Activated B cell treated with CpG ODN at 0.5 μM for 24 hours (primary cell): ENCODE data around the gene CHIC2. TPM values are rescaled to one million over a fixed set of nuclear protein-coding genes. Genes with fewer than 3 reads are reported as not detected.

Experiments used
- ATAC-seq: fragments of 200-7000 bp; cut with Tn5 transposase; one replicate; pipeline ENCODE4 v1.10.0; 2021; ENCODE audit warnings: low read depth, mild to moderate bottlenecking, moderate library complexity
- CTCF ChIA-PET: fragments of 350-600 bp; sonication (Branson Sonifier 250); formaldehyde crosslinking; loops from one replicate; lab custom pipeline; 2021; ENCODE audit warnings: antibody characterized with exemption; lab: Charles Lee
- POLR2A ChIA-PET: fragments of 350-600 bp; sonication (Branson Sonifier 250); formaldehyde crosslinking; loops from one replicate; lab custom pipeline; 2021; ENCODE audit warnings: antibody characterized with exemption; lab: Charles Lee
- DNase-seq: peaks from one replicate; pipeline ENCODE4 v3.0.0; 2022
- H3K27ac Mint-ChIP-seq: one replicate; pipeline ENCODE4 v1.8.0; 2020; ENCODE audit warnings: mixed read lengths
- H3K27me3 Mint-ChIP-seq: one replicate; pipeline ENCODE4 v1.8.0; 2021; ENCODE audit warnings: mixed read lengths
- H3K36me3 Mint-ChIP-seq: one replicate; pipeline ENCODE4 v1.8.0; 2021; ENCODE audit warnings: low read depth, mixed read lengths
- H3K4me1 Mint-ChIP-seq: one replicate; pipeline ENCODE4 v1.8.0; 2021; ENCODE audit warnings: mixed read lengths
- H3K4me3 Mint-ChIP-seq: one replicate; pipeline ENCODE4 v1.8.0; 2020; ENCODE audit warnings: mild to moderate bottlenecking, mixed read lengths
- H3K9me3 Mint-ChIP-seq: one replicate; pipeline ENCODE4 v1.8.0; 2020; ENCODE audit warnings: mixed read lengths
- CTCF ChIP-seq: fragments of 200-600 bp; IDR thresholded peaks from one replicate; pipeline ENCODE4 v1.8.0; 2022; ENCODE audit warnings: antibody characterized with exemption, mild to moderate bottlenecking
- intact Hi-C: fragments of 100-400 bp; cut with micrococcal nuclease; formaldehyde crosslinking; loops from one replicate; pipeline ENCODE4 v1.15.1; 2024
- total RNA-seq: library from RNA; stranded (reverse); gene quantifications from 2 replicates; pipeline ENCODE4 v1.2.3, GENCODE V29; 2022

CHIC2 gene
- total RNA-seq, 1 donor from 2014 or later, result 21.6 TPM

GRCh38 chr4:54004463-54004862 lies 59.9 kb downstream of the CHIC2 start:
- Mint-ChIP-seq H3K9me3 (no peaks in the 10 kb centered on the region), H3K27ac (no peak overlapping the region), H3K4me3 (no peak overlapping the region), H3K27me3 (no peaks in the 10 kb centered on the region), H3K36me3 (peaks cover 31% of the 10 kb centered on the region), H3K4me1 (no peaks in the 10 kb centered on the region)
- intact Hi-C loops, result no loop called here
- ChIA-PET POLR2A (no interaction called here), CTCF (no interaction called here)
- DNase-seq (no peak), ATAC-seq (no peak)
- no peak for TF ChIP-seq CTCF

- DNase-seq (no peak), ATAC-seq (no peak)
- Mint-ChIP-seq H3K36me3 (peaks cover 29% of the 10 kb centered on the region), H3K4me1 (no peaks in the 10 kb centered on the region), H3K4me3 (no peak overlapping the region), H3K9me3 (no peaks in the 10 kb centered on the region), H3K27me3 (no peaks in the 10 kb centered on the region), H3K27ac (no peak overlapping the region)
- POLR2A ChIA-PET, result no interaction called here
- CTCF ChIA-PET, result no interaction called here
- intact Hi-C loops, result no loop called here
- no peak for TF ChIP-seq CTCF
These were observed 62.6 kb downstream of the CHIC2 start for GRCh38 chr4:54001668-54002365.

DNA sequence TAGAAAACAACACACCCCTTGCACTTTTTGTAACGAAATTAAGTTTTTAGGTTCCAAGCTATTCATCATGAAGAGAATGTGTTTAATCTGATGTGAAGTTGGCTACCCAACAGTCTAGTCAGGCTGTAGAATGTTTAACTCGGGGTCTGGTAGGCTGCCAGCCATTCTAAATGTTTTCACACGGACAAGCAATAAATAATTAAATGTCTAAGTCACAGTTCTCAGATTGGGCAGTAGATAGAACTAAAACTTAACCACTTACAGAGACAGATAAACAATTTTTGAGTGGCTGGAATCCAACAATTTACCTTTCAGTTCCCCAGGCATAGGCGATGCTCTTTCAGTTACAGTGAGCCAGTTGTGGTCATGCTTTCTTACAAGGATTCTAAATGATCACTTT lies 66.5 kb downstream of the CHIC2 start:
- CTCF ChIA-PET, result no interaction called here
- POLR2A ChIA-PET, result no interaction called here

DNA sequence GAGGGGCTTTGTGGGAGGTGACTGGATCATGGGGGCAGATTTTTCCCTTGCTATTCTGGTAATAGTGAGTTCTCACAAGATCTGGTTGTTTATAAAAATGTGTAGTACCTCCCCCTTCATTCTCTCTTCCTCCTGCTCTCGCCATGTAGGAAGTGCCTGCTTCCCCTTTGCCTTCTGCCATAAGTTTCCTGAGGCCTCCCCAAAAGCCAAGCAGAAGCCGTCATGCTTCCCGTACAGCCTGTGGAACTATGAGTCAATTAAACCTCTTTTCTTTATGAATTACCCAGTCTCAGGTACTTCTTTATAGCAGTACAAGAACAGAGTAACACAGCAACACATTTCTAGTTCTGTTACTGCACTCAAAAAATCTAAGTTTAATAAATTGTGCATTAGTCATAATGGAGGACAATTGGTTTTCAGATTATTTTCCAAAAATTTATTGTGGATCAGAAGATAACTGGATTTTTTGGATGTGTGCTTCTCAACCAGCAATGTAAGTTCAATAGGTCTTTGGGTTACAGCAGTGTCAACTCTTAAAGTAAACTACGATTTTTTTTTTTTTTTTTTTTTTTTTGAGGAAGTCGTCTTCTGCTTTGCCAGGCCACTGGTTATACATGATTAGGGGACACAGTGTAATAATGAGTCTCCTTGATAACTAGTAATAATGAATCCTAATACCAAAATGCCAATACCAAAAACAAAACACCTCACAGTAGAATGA lies 69.9 kb downstream of the CHIC2 start:
- TF ChIP-seq CTCF, result no peak
- POLR2A ChIA-PET, result no interaction called here
- Mint-ChIP-seq H3K27me3 (no peaks in the 10 kb centered on the region), H3K36me3 (peaks cover 12% of the 10 kb centered on the region), H3K27ac (no peak overlapping the region), H3K4me3 (no peak overlapping the region), H3K9me3 (no peaks in the 10 kb centered on the region), H3K4me1 (peaks cover 10% of the 10 kb centered on the region)
- CTCF ChIA-PET, result no interaction called here
- ATAC-seq (no peak), DNase-seq (no peak)
- intact Hi-C loops, result no loop called here

More for the DNA sequence above, 66.5 kb downstream of the CHIC2 start:
- DNase-seq (no peak), ATAC-seq (no peak)
- Mint-ChIP-seq H3K27ac (no peak overlapping the region), H3K36me3 (peaks cover 18% of the 10 kb centered on the region), H3K27me3 (no peaks in the 10 kb centered on the region), H3K4me3 (no peak overlapping the region), H3K9me3 (no peaks in the 10 kb centered on the region), H3K4me1 (peaks cover 10% of the 10 kb centered on the region)
- intact Hi-C loops, result no loop called here
- no peak for TF ChIP-seq CTCF

DNA sequence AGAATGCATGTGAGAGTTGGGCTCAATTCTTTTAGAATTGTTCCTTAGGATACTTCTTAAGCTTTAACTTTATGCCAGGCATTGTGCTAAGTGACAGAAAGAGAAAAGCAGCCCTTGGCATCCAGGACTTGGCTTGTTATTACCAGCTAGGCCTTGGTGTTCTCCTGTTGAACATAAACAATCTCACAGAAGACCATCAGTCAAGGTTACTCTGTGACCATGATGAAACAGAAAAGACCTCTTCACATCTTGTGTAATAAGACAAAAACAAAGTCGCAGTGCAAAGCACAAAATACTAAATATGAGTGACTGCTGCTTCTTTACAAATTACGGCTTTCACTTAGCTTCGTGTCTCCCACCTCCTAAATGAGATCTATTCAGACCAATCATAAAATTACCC lies 71.6 kb downstream of the CHIC2 start:
- DNase-seq, result no peak
- Mint-ChIP-seq H3K27ac (no peak overlapping the region), H3K9me3 (no peaks in the 10 kb centered on the region), H3K36me3 (peaks cover 6% of the 10 kb centered on the region), H3K4me1 (peaks cover 10% of the 10 kb centered on the region), H3K4me3 (no peak overlapping the region), H3K27me3 (no peaks in the 10 kb centered on the region)
- ATAC-seq, result no peak
- ChIA-PET CTCF (no interaction called here), POLR2A (no interaction called here)
- intact Hi-C loops, result no loop called here
- TF ChIP-seq CTCF, result no peak
